HG03159 (cell line): Measurements from ENCODE around the gene ADGRL2.

Source experiments
- ATAC-seq: cut with Tn5 transposase; IDR thresholded peaks from one replicate; pipeline ENCODE4 v1.9.1; 2021; ENCODE audit warnings: mild to moderate bottlenecking, moderate library complexity; ENCODE audit not compliant: unreplicated experiment

Gene ADGRL2

DNA sequence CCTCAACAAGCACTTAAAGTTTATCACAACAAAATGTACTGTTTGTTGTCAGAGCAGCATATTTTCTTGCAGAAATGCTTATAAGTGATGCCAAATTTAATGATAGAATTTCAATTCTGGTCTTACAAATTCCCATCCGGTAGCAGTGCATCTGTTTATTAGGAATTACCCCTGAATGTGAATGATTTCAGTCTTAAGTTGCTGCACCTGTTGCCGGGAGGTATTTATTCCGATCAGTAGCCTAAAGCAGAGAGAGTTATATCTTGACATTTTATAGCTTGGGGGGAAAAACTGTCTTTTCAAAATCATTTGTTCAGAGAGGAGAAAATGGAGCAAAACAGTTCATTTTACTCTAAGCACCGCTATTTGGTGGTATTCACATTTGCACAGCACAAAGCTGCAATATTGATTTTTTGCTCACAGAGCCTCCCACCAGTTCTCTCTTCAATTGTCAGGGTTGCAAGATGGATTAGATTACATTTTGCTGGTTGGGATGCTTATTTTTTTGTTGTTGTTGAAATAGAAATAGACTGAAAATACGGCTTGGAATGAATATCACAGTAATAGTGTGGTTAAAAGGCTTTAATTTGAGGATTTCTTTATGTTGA, 98.6 kb downstream of the ADGRL2 start:
- ATAC-seq = no peak

DNA sequence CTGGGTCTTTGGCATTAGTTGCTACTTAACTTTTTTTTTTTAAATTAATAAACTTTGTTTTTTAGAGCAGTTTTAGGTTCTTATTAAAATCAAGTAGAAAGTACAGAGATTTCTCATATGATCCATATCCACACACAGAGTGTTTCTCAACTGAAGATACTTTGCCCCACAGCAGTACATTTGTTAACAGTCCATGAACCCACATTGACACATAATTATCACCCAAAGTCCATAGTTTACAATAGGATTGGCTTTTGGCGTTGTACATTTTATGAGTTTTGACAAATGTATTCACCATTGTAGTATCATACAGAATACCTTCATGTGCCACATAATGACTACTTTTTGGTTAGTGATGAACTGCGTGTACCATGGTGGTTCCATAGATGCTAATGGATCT, 106.8 kb downstream of the ADGRL2 start:
- no peak for ATAC-seq

DNA sequence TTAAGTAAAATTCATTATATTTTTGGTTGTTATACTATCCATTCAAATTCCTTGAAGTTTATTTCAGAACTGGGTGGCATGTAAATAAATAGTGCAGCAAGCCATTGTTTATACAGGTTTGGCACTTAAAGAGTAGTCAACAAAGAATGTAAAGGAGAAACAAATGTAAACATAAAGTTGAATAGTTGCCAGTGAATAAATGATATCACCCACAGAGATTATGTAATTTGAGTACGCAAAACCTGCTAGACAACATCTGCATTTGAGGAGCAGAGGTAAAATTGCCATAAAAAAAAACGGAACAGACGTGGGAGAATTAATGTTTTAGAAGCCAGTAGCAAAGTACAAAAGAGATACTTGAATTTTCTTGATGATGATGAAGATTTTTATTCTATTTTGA, 111.6 kb downstream of the ADGRL2 start:
- no peak for ATAC-seq

DNA sequence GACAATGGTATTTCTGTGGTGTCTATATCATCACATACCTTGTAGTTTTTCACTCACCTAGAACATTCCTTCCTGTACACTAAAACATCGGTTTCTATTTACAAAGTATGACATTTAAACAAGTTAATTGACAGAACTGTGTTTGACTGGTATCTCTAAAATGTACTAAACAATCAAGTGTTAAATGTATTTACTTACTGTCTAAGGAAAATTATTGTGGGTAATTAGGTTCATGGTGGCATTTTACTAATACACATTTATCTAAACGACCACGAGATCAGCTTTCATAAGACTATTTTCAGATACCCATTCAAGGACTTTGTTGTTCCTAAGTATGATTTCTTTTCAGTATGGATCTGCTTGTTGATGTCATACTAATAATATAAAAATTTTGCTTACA, 115.2 kb downstream of the ADGRL2 start:
- ATAC-seq = no peak

DNA sequence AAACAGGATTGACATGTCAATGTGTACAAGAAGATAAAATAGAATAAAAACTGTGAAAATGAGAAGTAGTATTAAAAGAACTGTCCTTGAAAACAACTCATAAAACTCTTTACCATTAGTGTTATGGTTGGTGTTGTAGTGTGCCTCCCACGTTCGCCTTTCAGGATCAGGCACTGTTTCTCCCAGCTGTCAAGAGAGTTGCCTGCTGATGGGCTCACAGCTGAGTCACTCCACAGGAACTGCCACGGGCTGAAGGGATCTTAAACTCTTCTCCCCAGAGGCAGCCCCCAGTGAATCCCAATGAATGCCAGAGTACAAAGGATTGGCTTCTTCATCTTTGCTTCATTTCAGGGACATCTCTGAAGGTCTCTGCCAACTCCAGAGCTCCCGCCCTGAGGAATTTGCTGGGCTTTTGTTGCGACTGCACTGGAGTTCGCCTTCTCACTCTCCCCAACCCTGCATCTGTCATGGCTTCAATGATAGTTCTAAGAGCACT, 119.6 kb downstream of the ADGRL2 start:
- ATAC-seq = no peak

DNA sequence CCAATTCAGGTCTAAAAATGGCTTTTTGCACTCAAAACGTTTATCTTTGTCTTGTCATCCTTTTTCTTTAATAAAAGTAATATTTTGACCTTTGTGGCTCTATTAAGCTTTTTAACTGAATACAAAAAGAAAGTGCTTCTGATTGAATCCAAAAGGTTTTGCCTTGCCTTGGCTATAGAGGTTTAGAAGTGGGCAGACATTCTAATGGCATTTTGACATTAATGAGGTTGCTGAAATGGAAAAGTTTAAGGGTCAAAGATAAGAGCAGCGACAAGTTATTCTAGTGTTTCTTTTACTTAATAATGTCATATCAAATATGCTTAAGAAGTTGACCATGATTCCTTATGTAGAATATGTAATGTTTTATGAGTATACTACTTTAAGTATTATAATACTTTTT, 120.2 kb downstream of the ADGRL2 start:
- ATAC-seq = no peak

DNA sequence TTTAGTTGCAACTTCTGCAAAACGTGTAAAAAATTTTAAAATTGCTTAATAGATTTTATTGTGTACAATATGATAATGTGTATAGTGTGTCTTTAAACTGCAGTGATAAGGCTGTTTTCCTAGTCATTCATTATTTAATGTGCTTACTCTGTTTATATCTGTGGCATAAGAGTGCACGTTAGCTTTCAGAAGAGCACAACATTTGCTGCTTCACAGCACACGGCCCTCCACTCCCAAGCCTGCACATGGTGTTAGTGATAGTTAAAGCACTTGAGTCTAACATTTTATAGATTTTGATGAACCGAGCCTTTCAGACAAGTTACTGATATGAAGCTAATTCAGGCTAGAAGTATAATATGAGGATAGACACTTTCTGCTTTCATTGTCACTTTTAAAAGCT, 120.6 kb downstream of the ADGRL2 start:
- ATAC-seq = no peak

DNA sequence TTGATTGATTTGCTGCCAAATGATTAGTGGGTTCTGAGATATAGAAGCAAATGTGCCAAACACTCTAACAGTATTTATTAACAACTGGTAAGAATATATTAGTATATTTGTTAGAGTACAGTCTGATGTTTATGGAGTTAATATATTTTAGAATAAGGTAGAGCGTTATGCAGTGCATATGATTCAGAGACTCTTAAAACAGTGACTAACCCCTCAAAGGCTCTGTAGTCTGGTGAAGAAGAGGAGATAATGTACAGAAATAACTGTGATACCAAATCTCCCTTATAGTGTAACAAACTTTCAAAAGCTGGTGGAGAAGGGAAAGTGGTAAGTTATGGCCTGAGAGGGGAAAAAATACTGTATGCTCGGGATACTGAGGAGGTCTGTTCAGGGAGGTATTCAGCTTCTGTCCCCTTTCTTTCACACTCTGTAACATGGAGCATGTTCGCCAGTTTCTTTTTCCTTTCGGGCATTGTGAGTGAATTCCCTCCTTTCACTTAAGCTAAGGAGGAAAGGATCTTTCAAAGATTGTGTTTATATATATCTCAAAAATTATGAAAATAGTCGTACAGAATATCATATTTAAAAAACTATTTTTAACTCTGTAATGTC, 121.2 kb downstream of the ADGRL2 start:
- no peak for ATAC-seq

DNA sequence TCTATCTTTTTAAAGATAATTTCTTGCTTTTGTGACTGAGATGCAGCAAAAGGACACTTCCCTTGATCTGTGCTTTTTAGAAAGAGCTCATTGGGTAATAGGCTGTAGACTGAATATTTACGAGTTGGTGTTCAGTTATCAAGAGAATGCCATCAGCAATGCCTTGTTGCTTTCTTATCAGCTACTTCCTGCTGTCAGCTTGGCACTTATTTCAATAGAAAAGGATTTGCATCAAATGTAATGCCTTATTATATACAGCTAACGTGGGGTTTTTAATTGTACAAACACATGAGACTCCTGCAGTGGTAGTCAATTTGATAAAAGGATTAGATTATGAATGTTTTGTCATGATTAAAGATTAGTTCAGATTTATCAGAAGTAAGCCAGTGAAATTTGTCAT, 122.2 kb downstream of the ADGRL2 start:
- no peak for ATAC-seq

DNA sequence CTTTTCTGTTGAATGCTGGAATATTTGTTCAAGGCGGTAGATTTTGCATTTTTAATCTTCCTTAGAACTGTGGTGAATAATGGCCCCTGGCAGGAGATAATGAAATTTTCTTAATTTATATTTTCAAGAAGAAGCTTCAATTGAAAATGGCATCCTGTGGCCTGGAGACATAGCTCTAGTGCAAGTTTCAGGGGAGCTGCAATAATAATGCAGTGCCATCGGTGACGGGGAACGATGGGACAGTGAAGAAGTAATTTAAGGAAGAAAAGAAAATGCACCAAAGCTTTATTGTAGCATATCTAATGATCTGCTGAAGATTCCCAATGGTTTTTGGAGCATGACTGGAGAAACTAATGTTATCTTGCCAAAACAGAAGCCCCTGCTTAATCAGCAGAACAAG, 128.4 kb downstream of the ADGRL2 start:
- no peak for ATAC-seq

DNA sequence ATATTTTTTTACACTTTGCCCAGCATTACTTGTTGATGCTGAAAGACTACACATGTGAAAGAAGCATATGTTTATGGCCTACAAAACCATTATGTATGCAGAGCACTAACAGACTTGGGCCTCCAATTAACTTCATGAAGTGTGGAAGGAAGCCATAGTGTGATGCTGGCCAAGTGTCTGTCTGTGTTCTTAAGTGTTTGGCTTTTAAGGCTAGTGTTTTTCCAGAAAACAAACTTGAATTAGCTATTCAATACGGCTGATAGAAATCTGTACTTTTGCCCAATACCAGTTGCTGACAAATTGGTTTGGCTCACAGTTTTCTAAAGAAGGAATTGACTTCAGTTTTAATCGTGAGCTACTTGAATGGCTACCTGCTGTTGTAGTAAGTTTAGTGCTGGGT, 136.1 kb downstream of the ADGRL2 start:
- no peak for ATAC-seq

DNA sequence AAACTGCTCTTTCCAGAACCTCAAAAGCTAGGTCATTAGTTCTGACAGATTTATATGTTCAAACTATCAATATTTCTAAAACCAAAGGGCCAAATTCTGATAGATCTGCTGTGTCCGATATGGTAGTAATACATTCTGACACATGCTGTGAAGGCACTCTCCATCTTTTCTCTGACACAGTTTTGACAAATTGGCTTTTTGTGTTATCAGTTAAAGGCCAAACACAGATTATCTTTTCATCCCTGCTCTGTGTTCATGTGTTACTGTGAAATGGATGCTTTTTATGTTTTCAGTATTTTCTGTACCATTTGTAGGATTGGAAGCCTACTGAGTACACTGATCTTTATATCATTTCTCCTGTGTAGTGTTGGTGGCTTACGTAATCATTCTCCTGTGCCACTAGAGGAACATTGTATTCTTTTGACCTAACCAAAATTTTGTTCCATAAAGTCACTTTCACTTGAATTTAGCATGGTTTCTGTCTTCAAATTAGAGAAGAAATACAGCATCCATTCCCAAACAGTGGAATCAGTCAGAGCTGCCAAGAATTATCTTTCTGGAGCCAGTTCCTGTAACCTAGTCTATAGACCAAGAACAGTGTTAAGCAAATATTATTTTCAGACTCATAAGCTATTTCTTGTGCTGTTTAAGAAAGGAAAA, 137.2 kb downstream of the ADGRL2 start:
- ATAC-seq = no peak

DNA sequence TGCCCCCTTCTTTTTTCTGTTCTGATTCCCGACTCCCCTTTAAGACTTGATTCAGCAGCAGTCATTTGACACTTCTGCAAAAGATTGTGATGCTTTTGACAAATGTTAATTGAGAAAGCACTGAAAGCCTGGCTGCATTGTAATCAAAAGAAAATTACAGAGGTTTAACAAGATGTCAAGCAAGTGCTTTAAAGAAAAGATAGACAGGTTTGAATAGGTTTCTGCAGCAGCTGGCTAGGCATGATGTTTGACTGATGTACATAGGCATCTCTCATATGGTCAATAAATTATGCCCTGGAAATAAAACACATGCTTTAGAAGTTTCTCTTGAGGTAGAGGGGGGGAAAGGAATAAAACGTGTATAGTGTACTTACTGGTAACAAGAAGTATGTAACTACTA, 147.8 kb downstream of the ADGRL2 start:
- no peak for ATAC-seq

DNA sequence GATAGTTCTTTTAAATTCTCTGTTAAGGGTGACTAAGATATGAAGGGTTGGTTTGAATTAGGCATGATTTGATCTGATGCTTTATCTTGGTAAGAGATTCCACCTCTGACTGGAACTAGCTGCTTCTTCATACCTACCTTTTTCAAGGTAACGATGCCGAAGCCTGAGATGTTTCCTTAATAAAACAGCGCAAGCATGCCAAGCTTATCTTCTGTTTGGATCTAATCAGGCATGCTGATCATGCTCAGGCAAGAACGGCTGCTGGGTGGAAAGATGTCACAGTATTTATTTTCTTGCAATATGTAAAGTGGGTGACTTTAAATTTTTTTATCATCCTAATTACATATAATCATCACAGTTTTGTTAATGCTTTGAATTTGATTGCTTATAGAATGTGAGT, 148.7 kb downstream of the ADGRL2 start:
- ATAC-seq = no peak

DNA sequence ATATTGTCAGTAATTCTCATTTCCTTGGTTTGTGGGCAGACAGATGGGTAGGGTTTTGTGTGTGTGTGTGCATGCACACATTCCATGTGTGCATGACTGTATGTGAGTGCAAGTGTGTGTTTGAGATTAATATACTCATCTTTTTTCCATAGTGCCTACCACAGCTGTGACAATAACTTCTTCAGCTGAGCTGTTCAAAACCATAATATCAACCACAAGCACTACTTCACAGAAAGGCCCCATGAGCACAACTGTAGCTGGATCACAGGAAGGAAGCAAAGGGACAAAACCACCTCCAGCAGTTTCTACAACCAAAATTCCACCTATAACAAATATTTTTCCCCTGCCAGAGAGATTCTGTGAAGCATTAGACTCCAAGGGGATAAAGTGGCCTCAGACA, 149.3 kb downstream of the ADGRL2 start:
- no peak for ATAC-seq

DNA sequence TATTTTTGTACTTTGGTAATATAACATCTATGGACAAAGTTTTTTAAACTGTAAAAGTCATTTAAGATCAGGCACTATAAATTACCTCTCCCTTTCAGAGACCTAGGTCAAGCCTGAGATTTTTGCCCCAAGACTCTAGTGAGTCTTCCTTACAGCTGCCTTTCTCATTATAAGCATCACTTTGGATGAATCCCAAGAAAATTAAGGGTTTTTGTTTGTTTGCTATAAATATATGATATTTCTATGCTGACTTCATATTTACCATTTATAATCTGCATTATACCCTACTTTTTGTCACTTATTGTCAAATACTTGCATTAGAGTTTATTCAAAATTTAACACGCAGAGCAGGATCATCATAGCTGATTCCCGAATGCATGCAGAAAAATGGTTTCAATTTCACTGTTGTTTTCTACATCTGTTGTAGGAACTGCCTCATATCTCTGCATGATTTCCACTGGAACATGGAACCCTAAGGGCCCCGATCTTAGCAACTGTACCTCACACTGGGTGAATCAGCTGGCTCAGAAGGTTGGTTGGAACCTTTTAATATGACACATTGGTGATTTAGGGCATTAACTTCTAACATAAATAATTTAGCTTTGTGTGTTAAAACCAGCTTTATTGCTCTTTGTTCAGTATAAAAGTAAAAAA, 150.0 kb downstream of the ADGRL2 start:
- ATAC-seq = no peak

DNA sequence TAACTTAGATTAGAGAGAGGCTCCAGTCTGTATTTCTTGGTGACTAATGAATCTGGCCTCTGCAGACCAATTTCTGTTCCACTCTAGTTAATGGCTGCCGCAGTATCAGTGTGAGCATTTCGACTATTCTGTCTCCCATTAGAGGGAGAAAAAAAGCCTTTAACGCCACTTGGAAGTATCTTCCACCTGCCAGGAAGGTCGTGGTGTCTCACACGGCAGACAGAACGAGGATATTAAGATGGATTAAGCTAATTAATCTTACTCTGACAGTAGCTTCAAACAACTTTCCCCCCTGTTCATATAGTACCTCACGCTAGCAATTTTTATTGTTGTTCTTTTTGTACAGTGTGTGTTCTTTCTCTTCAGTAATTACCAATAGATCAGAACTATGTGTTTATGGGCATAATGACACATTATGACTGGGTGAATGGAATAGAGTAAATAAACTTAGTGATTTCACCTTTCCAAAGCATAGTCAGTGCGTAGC, 153.8 kb downstream of the ADGRL2 start:
- no peak for ATAC-seq

DNA sequence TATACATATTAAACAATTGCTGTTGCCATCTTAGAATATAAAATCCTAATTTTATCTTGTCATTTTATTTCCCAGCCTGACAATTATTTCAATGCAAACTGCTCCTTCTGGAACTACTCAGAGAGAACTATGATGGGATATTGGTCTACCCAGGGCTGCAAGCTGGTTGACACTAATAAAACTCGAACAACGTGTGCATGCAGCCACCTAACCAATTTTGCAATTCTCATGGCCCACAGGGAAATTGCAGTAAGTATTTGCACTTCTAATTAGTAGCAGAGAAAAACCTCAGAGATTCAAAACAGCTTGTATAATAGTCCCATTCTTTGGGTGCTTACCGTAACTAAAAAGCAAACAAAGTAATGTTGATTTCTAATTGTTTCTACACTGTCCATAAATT, 167.2 kb downstream of the ADGRL2 start:
- no peak for ATAC-seq

DNA sequence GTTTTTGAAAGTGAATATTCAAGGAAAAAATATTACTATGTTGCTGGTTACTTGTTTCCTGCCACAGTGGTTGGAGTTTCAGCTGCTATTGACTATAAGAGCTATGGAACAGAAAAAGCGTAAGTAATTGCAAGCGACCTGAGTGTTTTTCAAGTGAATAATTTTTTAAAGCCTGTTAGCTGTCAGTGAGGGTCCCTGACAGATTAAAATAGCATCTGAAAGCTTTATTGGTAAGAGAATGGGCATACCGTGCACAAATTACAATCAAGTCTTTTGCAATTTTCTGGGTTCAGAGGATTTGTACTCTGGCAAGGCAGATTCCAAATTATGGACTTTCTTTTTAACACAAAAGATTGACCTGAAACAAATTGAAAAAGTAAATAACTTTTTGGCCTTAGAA, 169.7 kb downstream of the ADGRL2 start:
- ATAC-seq = no peak

DNA sequence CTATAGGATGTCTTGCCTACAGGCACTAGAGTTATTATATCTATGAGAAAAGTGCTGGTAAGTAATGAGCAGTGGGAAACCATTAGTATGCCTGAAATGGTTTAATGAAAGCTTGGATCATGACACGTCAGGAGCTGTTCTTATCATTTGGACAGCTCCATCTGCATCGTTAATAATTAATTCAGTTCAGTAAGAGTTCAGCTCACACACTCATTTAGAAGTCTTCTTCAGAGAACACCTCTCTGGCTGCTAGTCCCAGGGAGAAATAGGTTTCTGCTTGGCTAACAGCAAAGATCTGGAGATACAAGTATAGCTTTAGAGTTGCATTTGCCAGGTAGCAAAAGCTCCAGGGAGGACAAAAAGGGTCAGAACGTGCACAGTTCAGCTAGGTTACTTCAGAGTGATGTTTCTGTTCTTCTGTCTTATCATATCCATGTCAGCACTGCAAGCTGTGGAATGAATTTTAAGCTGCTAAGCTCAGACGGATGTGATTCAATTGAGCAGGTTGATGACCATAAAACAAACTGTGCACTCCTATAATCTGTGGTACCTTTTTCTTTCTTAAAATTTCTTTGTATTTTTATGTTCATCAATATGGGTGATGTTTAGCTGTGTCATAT, 173.6 kb downstream of the ADGRL2 start:
- no peak for ATAC-seq

DNA sequence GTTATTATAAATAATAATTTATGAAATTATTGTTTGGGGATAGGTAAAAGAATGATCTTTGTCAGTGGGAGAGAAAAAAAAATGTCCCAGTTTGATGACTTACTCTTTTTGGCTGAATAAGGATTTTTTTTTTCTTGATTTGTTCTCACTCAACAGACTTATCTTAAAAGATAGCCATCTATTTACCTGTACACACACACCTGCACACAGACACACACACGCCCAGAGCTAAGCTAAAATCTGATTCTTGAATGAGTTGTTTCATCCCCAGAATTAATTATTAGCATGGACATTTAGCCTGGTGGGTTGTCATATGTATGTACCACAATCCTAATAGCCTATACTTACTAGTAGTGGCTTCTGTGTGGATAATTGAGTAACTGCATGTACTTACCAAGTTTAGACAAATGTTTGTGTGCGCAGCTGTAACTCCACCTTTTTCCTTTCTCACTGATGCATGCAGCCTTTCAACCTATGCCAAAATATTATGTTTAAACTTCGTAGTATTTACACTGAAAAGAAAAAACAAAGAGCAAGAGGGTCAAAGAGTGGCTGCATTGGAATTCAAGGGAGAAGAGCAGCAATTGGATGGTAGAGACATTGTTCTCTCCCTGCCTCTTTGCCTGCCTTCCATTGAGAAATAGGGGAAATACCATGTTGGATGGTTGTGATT, 174.3 kb downstream of the ADGRL2 start:
- ATAC-seq = no peak
